Peyer's patch (tissue), 4 donors: ENCODE data around the gene RBBP4. TPM values are rescaled to one million over a fixed set of nuclear protein-coding genes. Genes with fewer than 3 reads are reported as not detected.
"Not testable (repeated sequence)": the region's sequence is repeated elsewhere in the genome, so short reads cannot be mapped to it uniquely, and the experiment has no call there.

Experiments
- DNase-seq, 3 donors: peaks; one replicate each; pipeline ENCODE4 v3.0.0-alpha.2; 2017 to 2019
- H3K27ac ChIP-seq, 4 donors: fragments of 200-600 bp; sonication (generic); one replicate each; pipeline ENCODE4 v1.5.1; 2016 to 2019
- H3K27me3 ChIP-seq, 2 donors: fragments of 200-600 bp; sonication (generic); one replicate each; pipeline ENCODE4 v1.5.1; 2019
- H3K36me3 ChIP-seq, 3 donors: fragments of 200-600 bp; sonication (generic); one replicate each; pipeline ENCODE4 v1.5.1; 2016 to 2019
- H3K4me1 ChIP-seq, 4 donors: fragments of 200-600 bp; sonication (generic); one replicate each; pipeline ENCODE4 v1.5.1; 2016 to 2019
- H3K4me3 ChIP-seq, 4 donors: fragments of 200-600 bp; sonication (generic); 1 replicate in 3 of 4; 2 replicates in 1 of 4; pipeline ENCODE4 v1.5.1; 2016 to 2019; ENCODE audit warnings: mild to moderate bottlenecking in 1 of 4
- H3K9me3 ChIP-seq, 4 donors: fragments of 200-600 bp; sonication (generic); one replicate each; pipeline ENCODE4 v1.5.1; 2016 to 2019; ENCODE audit warnings: mild to moderate bottlenecking in 1 of 4
- CTCF ChIP-seq, 6 experiments: fragments of 450-650 bp in 4 of 6; fragments of 200-600 bp in 2 of 6; sonication (generic) in 1 of 6; IDR thresholded peaks; one replicate each; pipeline ENCODE4 v1.5.1; 2017 to 2019; ENCODE audit warnings: antibody characterized with exemption in 6 of 6, mild to moderate bottlenecking in 3 of 6, moderate library complexity in 1 of 6
- POLR2A ChIP-seq, 2 donors: fragments of 450-650 bp; IDR thresholded peaks; one replicate each; pipeline ENCODE4 v1.5.1; 2017; ENCODE audit warnings: antibody characterized with exemption in 2 of 2, mild to moderate bottlenecking in 2 of 2, moderate library complexity in 2 of 2
- total RNA-seq, 4 donors: library from RNA; depleted of rRNA; stranded (reverse); fragments of >200 nt; gene quantifications; one replicate each; pipeline ENCODE4 v1.1.0, GENCODE V29; 2016

The RBBP4 gene
- total RNA-seq, 4 donors from 2014 or later, result 72.1 to 172 (median 109) TPM

- Histone ChIP-seq H3K4me1 (no peaks in the 10 kb centered on the region), H3K4me3 (no peak overlapping the region), H3K9me3 (no peaks in the 10 kb centered on the region), H3K36me3 (peaks cover 0 to 94% (median 0%) of the 10 kb centered on the region in 3 donors), H3K27me3 (no peaks in the 10 kb centered on the region), H3K27ac (no peak overlapping the region)
- no peak for DNase-seq
- TF ChIP-seq CTCF (IDR thresholded peaks at IDR 0.05), result no peak
- TF ChIP-seq POLR2A (IDR thresholded peaks at IDR 0.05), result no peak
Observed at GRCh38 chr1:32665915-32666314, 14.9 kb downstream of the RBBP4 start.

- H3K27ac ChIP-seq, result no peak overlapping the region
- H3K4me1 ChIP-seq, result no peaks in the 10 kb centered on the region
- DNase-seq, result no peak
- no peak overlapping the region for H3K4me3 ChIP-seq
- no peaks in the 10 kb centered on the region for H3K27me3 ChIP-seq
- TF ChIP-seq CTCF (IDR thresholded peaks at IDR 0.05), result no peak
- TF ChIP-seq POLR2A (IDR thresholded peaks at IDR 0.05), result no peak
- H3K9me3 ChIP-seq, result no peaks in the 10 kb centered on the region
- H3K36me3 ChIP-seq, result peaks cover 0 to 96% (median 0%) of the 10 kb centered on the region in 3 donors
Observed at GRCh38 chr1:32666901-32667566, 16.0 kb downstream of the RBBP4 start.

GRCh38 chr1:32668716-32669115 is 17.7 kb downstream of the RBBP4 start:
- not testable (repeated sequence) for H3K27ac ChIP-seq, DNase-seq, H3K4me1 ChIP-seq, H3K4me3 ChIP-seq, H3K27me3 ChIP-seq, H3K9me3 ChIP-seq
- H3K36me3 ChIP-seq, result peaks cover 0 to 96% (median 0%) of the 10 kb centered on the region in 3 donors

GRCh38 chr1:32676945-32677344 is 25.9 kb downstream of the RBBP4 start:
- peaks cover 0 to 12% (median 0%) of the 10 kb centered on the region in 4 donors for H3K4me1 ChIP-seq
- no peaks in the 10 kb centered on the region for H3K27me3 ChIP-seq
- H3K36me3 ChIP-seq, result peaks cover 0 to 74% (median 0%) of the 10 kb centered on the region in 3 donors
- no peak overlapping the region for H3K27ac ChIP-seq
- DNase-seq, result no peak
- H3K4me3 ChIP-seq, result no peak overlapping the region
- no peaks in the 10 kb centered on the region for H3K9me3 ChIP-seq
- TF ChIP-seq CTCF (IDR thresholded peaks at IDR 0.05) (no peak), POLR2A (IDR thresholded peaks at IDR 0.05) (no peak)

GRCh38 chr1:32679993-32680392 is 29.0 kb downstream of the RBBP4 start:
- not testable (repeated sequence) for H3K27ac ChIP-seq, H3K4me3 ChIP-seq, H3K9me3 ChIP-seq, H3K27me3 ChIP-seq, DNase-seq
- Histone ChIP-seq H3K4me1 (peaks cover 0 to 27% (median 0%) of the 10 kb centered on the region in 4 donors), H3K36me3 (peaks cover 0 to 48% (median 0%) of the 10 kb centered on the region in 3 donors)

- TF ChIP-seq POLR2A (IDR thresholded peaks at IDR 0.05), result no peak
- TF ChIP-seq CTCF (IDR thresholded peaks at IDR 0.05), result no peak
- Histone ChIP-seq H3K27me3 (no peaks in the 10 kb centered on the region), H3K9me3 (no peaks in the 10 kb centered on the region), H3K4me3 (no peak overlapping the region), H3K4me1 (peaks cover 0 to 31% (median 0%) of the 10 kb centered on the region in 4 donors), H3K27ac (peak overlapping the region in 2 of 4 donors; percentile 0 to 49), H3K36me3 (peaks cover 0 to 46% (median 0%) of the 10 kb centered on the region in 3 donors)
- no peak for DNase-seq
Observed at GRCh38 chr1:32680642-32681041, 29.6 kb downstream of the RBBP4 start.
